HepG2 (cell line): ENCODE data around the gene NEURL1B. TPM values are rescaled to one million over a fixed set of nuclear protein-coding genes. Genes with fewer than 3 reads are reported as not detected.

Experiments
- ATAC-seq: fragments of 200-7000 bp; cut with Tn5 transposase; 3 replicates; pipeline ENCODE4 v1.9.1; 2020; ENCODE audit warnings: mild to moderate bottlenecking, moderate library complexity
- BruUV-seq: library from RNA; stranded (reverse); fragments of 400-500 nt; replicated peaks from 2 replicates; lab custom pipeline; 2021; lab: Mats Ljungman, UMichigan
- CTCF ChIA-PET: fragments of 300-600 bp; formaldehyde crosslinking; extraction: SDS; loops from one replicate; lab custom pipeline; 2021; ENCODE audit warnings: low total read pairs, inconsistent platforms, low intra/inter-chr PET ratio; lab: Yijun Ruan, JAX
- POLR2A ChIA-PET: fragments of 350-600 bp; sonication (Branson Sonifier 250); formaldehyde crosslinking; loops from one replicate; lab custom pipeline; 2020; ENCODE audit warnings: antibody characterized with exemption, inconsistent platforms; lab: Yijun Ruan, JAX
- DNase-seq: peaks from one replicate; pipeline ENCODE4 v3.0.0-alpha.2; 2015; ENCODE audit warnings: low spot score
- FAIRE-seq: peaks from 3 replicates; lab custom pipeline; 2011; peaks lifted over from hg19 to GRCh38; lab: Jason Lieb, UNC
- H2AFZ ChIP-seq: one replicate; pipeline ENCODE4 v1.6.1; 2011; ENCODE audit warnings: low read length, inconsistent platforms
- H3K27ac ChIP-seq: fragments of 300-600 bp; 3 replicates; pipeline ENCODE4 v1.8.0; 2011; ENCODE audit warnings: mixed run types, mild to moderate bottlenecking, mixed read lengths, low read length, inconsistent platforms; ENCODE audit not compliant: insufficient read depth; ENCODE audit errors: extremely low read length
- H3K27me3 ChIP-seq, 2 experiments: fragments of 200-600 bp in 1 of 2; 2 replicates in 1 of 2; 3 replicates in 1 of 2; pipeline versions ENCODE4 v1.6.0 to v1.8.0; 2011; ENCODE audit warnings: low read length in 2 of 2, mild to moderate bottlenecking in 2 of 2, moderate library complexity in 2 of 2, inconsistent platforms in 1 of 2; ENCODE audit not compliant: insufficient read depth in 2 of 2, control insufficient read depth in 1 of 2
- H3K36me3 ChIP-seq, 2 experiments: fragments of 200-600 bp in 1 of 2; replicated peaks in 1 of 2; 2 replicates in 1 of 2; 3 replicates in 1 of 2; pipeline versions ENCODE4 v1.5.1 to v1.8.0; 2011; ENCODE audit warnings: low read length in 2 of 2, inconsistent platforms in 1 of 2; ENCODE audit not compliant: insufficient read depth in 2 of 2, control insufficient read depth in 1 of 2
- H3K4me1 ChIP-seq: 2 replicates; pipeline ENCODE4 v1.5.1; 2012; ENCODE audit warnings: low read length, inconsistent platforms; ENCODE audit not compliant: insufficient read depth
- H3K4me2 ChIP-seq: 2 replicates; pipeline ENCODE4 v1.6.0; 2011; ENCODE audit warnings: low read depth, low read length, inconsistent platforms
- H3K4me3 ChIP-seq, 3 experiments: fragments of 200-600 bp in 1 of 3; sonication (generic), shearing (Covaris generic) in 1 of 3; replicated peaks in 1 of 3; 2 replicates each; pipeline ENCODE4 v1.5.1; 2011 to 2016; ENCODE audit warnings: low read length in 3 of 3, inconsistent platforms in 2 of 3, low read depth in 2 of 3, mild to moderate bottlenecking in 2 of 3, control low read depth in 1 of 3, mixed read lengths in 1 of 3; ENCODE audit not compliant: insufficient read depth in 1 of 3
- H3K79me2 ChIP-seq: one replicate; pipeline ENCODE4 v1.6.1; 2011; ENCODE audit warnings: low read length, inconsistent platforms; ENCODE audit not compliant: insufficient read depth
- H3K9ac ChIP-seq: 2 replicates; pipeline ENCODE4 v1.6.0; 2011; ENCODE audit warnings: mild to moderate bottlenecking, low read depth, low read length, inconsistent platforms; ENCODE audit not compliant: insufficient read depth
- H3K9me3 ChIP-seq: 2 replicates; pipeline ENCODE4 v1.5.1; 2012; ENCODE audit warnings: mild to moderate bottlenecking, low read length
- H4K20me1 ChIP-seq: 2 replicates; pipeline ENCODE4 v1.6.0; 2011; ENCODE audit warnings: inconsistent platforms, mild to moderate bottlenecking, low read length, moderate library complexity; ENCODE audit not compliant: insufficient read depth
- CEBPB ChIP-seq: IDR thresholded peaks from 2 replicates; pipeline ENCODE4 v1.6.1; 2011; ENCODE audit warnings: low read depth, low read length, improper control_type of control experiment, borderline replicate concordance
- NFYB ChIP-seq: sonication (generic); formaldehyde crosslinking; IDR thresholded peaks from 2 replicates; pipeline ENCODE4 v1.4.0; 2020; ENCODE audit warnings: missing genetic modification reagents
- NFYC ChIP-seq: IDR thresholded peaks from 2 replicates; pipeline ENCODE4 v1.6.1; 2016; ENCODE audit warnings: missing genetic modification reagents, missing compliant biosample characterization
- TEAD2 ChIP-seq: sonication (generic); formaldehyde crosslinking; IDR thresholded peaks from 2 replicates; pipeline ENCODE4 v1.9.0; 2021; ENCODE audit warnings: missing genetic modification reagents
- TEAD3 ChIP-seq: optimal IDR thresholded peaks from 2 replicates; pipeline ENCODE3; 2016; ENCODE audit warnings: borderline replicate concordance
- THYN1 ChIP-seq: sonication (generic); formaldehyde crosslinking; IDR thresholded peaks from 2 replicates; pipeline ENCODE4 v1.8.1; 2023; ENCODE audit warnings: low read depth, mild to moderate bottlenecking, moderate library complexity, missing genetic modification reagents, borderline replicate concordance
- ZMYM3 ChIP-seq: sonication (generic); formaldehyde crosslinking; IDR thresholded peaks from 2 replicates; pipeline ENCODE4 v1.5.1; 2020; ENCODE audit warnings: mild to moderate bottlenecking, missing genetic modification reagents
- ZNF546 ChIP-seq: sonication (generic); formaldehyde crosslinking; conservative IDR thresholded peaks from 2 replicates; pipeline ENCODE4 v1.8.1; 2023; ENCODE audit warnings: mild to moderate bottlenecking, missing genetic modification reagents
- ZNF574 ChIP-seq: sonication (generic); formaldehyde crosslinking; IDR thresholded peaks from 2 replicates; pipeline ENCODE4 v1.4.0; 2020; ENCODE audit warnings: missing genetic modification reagents
- WGBS: methylation state at CpG from one replicate; pipeline ENCODE4 v1.1.6; 2017; ENCODE audit warnings: low lambda C conversion rate; 5-methylcytosine and 5-hydroxymethylcytosine counted together
- in situ Hi-C: cut with HindIII; loops from 2 replicates; pipeline ENCODE4 v1.10.0; 2017; ENCODE audit warnings: low pct_unique_long_range_greater_than_20kb; ENCODE audit not compliant: extremely low pct_ligation_motif_present
- intact Hi-C: fragments of 100-400 bp; cut with micrococcal nuclease; formaldehyde crosslinking; loops from one replicate; pipeline ENCODE4 v1.10.0; 2022; ENCODE audit not compliant: unreplicated experiment
- polyA plus RNA-seq, 8 experiments: library from polyadenylated mRNA; depleted of rRNA in 3 of 8; stranded (reverse) in 7 of 8; unstranded in 1 of 8; fragments of >200 nt; fragmentation: Illumina TruSeq in 4 of 8; extraction: Trizol in 4 of 8; gene quantifications; 2 replicates each; pipeline versions ENCODE4 v1.2.1 to v1.2.3, GENCODE V29; 2011 to 2016; ENCODE audit warnings: low read depth in 4 of 8, missing spikeins in 1 of 8, mixed read lengths in 1 of 8; ENCODE audit not compliant: insufficient read depth in 1 of 8
- total RNA-seq, 5 experiments: library from RNA; depleted of rRNA; stranded (reverse); fragments of >200 nt; fragmentation: Illumina TruSeq; extraction: Trizol; gene quantifications; 2 replicates each; pipeline ENCODE4 v1.2.3, GENCODE V29; 2016; ENCODE audit warnings: low read depth in 1 of 5
- TF ChIP-seq, protein P1 (sequence below): IDR thresholded peaks from 2 replicates; pipeline ENCODE4 v1.6.1; 2012; ENCODE audit warnings: inconsistent platforms

Gene NEURL1B
- total and polyA plus RNA-seq, 2 of the 13 experiments (the other 11 are each of a cell fraction or from before 2014, with no cell fraction given): 0.09 to 0.13 TPM

DNA sequence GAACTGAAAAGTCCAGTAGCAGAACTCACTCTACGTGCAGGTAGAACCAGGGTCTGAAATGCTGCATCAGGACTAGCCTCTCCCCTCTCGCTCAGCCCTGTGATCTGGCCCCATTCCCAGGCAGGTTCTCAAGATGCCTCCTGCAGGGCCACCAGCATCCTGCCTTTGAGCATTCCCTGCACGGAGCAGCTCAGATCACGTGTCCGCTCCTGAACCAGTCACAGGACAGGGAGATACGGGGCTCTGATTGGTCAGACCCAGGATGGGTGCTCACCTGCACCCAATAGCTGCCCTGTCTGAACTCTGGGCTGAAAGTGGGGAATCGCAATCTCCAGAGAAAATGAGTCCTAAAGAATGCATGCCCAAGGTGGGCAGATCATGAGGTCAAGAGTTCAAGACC is 50.8 kb downstream of the NEURL1B start:
- FAIRE-seq (no peak), DNase-seq (no peak)
- 21% methylated on average over 4 of the region's 7 CpGs for WGBS
- in situ Hi-C loops: no loop called here
- Histone ChIP-seq H3K4me2 (no peak overlapping the region), H3K4me1 (peaks cover 31% of the 10 kb centered on the region), H3K9me3 (no peaks in the 10 kb centered on the region), H3K27me3 (peaks cover 0 to 45% of the 10 kb centered on the region in 2 experiments; a peak in 4 of 5 replicates)
- POLR2A ChIA-PET: no interaction called here
- TF ChIP-seq, protein P1, sequence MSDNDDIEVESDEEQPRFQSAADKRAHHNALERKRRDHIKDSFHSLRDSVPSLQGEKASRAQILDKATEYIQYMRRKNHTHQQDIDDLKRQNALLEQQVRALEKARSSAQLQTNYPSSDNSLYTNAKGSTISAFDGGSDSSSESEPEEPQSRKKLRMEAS: no peak
- no peak for TF ChIP-seq CEBPB
- no peak for TF ChIP-seq THYN1 (CRISPR knock-in tag)
- no peak for TF ChIP-seq ZNF546
- no peak for TF ChIP-seq ZNF574 (CRISPR knock-in tag)
- TF ChIP-seq TEAD2 (CRISPR knock-in tag): no peak
- peak; percentile 67 for TF ChIP-seq NFYC (CRISPR knock-in tag)
- TF ChIP-seq NFYB: peak; percentile 36; the same call in 1 of the 2 replicates
- TF ChIP-seq ZMYM3 (CRISPR knock-in tag): no peak
- TF ChIP-seq TEAD3 (CRISPR knock-in tag): no peak
- TF ChIP-seq, all 625 proteins: peak for 2
- Histone ChIP-seq H3K79me2 (no peaks in the 10 kb centered on the region), H4K20me1 (no peaks in the 10 kb centered on the region), H3K36me3 (no peaks in the 10 kb centered on the region), H3K9ac (no peak overlapping the region), H2AFZ (no peak overlapping the region), H3K27ac (no peak overlapping the region), H3K4me3 (no peak overlapping the region)
- CTCF ChIA-PET: interaction anchor here (1.9 kb wide), 1 partner anchor 212 kb away, joined by 6 read pairs; no protein-coding TSS in a partner anchor
- no TSS peak for BruUV-seq
- intact Hi-C loops: loop anchor here (10.0 kb wide), 1 partner anchor 47 kb away; the partner anchor contains the start of gene NEURL1B
- peak; percentile 17; the same call in 1 of the 3 replicates for ATAC-seq
